K562 (cell line): ENCODE measurements around the gene A1BG. TPM values are rescaled to one million over a fixed set of nuclear protein-coding genes. Genes with fewer than 3 reads are reported as not detected.
"Not testable (repeated sequence)": the region's sequence is repeated elsewhere in the genome, so short reads cannot be mapped to it uniquely, and the experiment has no call there.

Experiments used
- ATAC-seq: fragments of 200-7000 bp; cut with Tn5 transposase; 3 replicates; pipeline ENCODE4 v1.9.1; 2020; ENCODE audit warnings: moderate library complexity
- BruUV-seq: library from RNA; stranded (reverse); fragments of 400-500 nt; replicated peaks from 2 replicates; lab custom pipeline; 2021; lab: Mats Ljungman, UMichigan
- CTCF ChIA-PET: fragments of 300-600 bp; formaldehyde crosslinking; extraction: SDS; loops from one replicate; lab custom pipeline; 2021; ENCODE audit warnings: low intra/inter-chr PET ratio; lab: Yijun Ruan, JAX
- POLR2A ChIA-PET: fragments of 300-600, 350-650 bp; sonication (Branson Sonifier 250); formaldehyde crosslinking; extraction: SDS; loops from one replicate; lab custom pipeline; 2021; ENCODE audit warnings: antibody characterized with exemption, inconsistent platforms; lab: Yijun Ruan, JAX
- DNase-seq, 4 experiments: peaks; one replicate each; pipeline versions ENCODE4 v3.0.0 to v3.0.0-alpha.2; 2011 to 2018; ENCODE audit warnings: low spot score in 3 of 4, mixed read lengths in 3 of 4; ENCODE audit errors: extremely low read depth in 1 of 4
- FAIRE-seq: peaks from 2 replicates; lab custom pipeline; 2011; peaks lifted over from hg19 to GRCh38; lab: Jason Lieb, UNC
- H2AFZ ChIP-seq: 2 replicates; pipeline ENCODE4 v1.6.0; 2011; ENCODE audit warnings: low read depth, low read length, control low read depth, inconsistent platforms
- H3K27ac ChIP-seq: fragments of 200-600 bp; 3 replicates; pipeline ENCODE4 v1.8.0; 2011; ENCODE audit warnings: low read depth, mild to moderate bottlenecking, control low read depth, inconsistent platforms, low read length, moderate library complexity, mixed read lengths; ENCODE audit errors: extremely low read depth
- H3K27me3 ChIP-seq, 2 experiments: fragments of 300-600 bp in 1 of 2; 2 replicates in 1 of 2; 3 replicates in 1 of 2; pipeline versions ENCODE4 v1.6.0 to v1.8.0; 2011; ENCODE audit warnings: inconsistent platforms in 2 of 2, low read length in 2 of 2, mild to moderate bottlenecking in 1 of 2, mixed read lengths in 1 of 2, moderate library complexity in 1 of 2; ENCODE audit not compliant: control insufficient read depth in 2 of 2, insufficient read depth in 2 of 2
- H3K36me3 ChIP-seq: fragments of 300-600 bp; 3 replicates; pipeline ENCODE4 v1.8.0; 2011; ENCODE audit warnings: mild to moderate bottlenecking, low read length, inconsistent platforms; ENCODE audit not compliant: control insufficient read depth, insufficient read depth
- H3K4me1 ChIP-seq, 2 experiments: fragments of 200-600 bp in 1 of 2; replicated peaks in 1 of 2; 2 replicates in 1 of 2; 3 replicates in 1 of 2; pipeline versions ENCODE4 v1.5.1 to v1.8.0; 2011; ENCODE audit warnings: inconsistent platforms in 2 of 2, low read length in 2 of 2, mild to moderate bottlenecking in 1 of 2, mixed read lengths in 1 of 2, moderate library complexity in 1 of 2; ENCODE audit not compliant: control insufficient read depth in 2 of 2, insufficient read depth in 2 of 2
- H3K4me2 ChIP-seq: 2 replicates; pipeline ENCODE4 v1.6.1; 2011; ENCODE audit warnings: low read length, control low read depth, inconsistent platforms, mixed read lengths; ENCODE audit not compliant: insufficient read depth
- H3K4me3 ChIP-seq: fragments of 200-600 bp; sonication (generic), shearing (Covaris generic); 2 replicates; pipeline ENCODE4 v1.5.1; 2016; ENCODE audit warnings: control low read depth, inconsistent platforms
- H3K79me2 ChIP-seq: fragments of 200-600 bp; 3 replicates; pipeline ENCODE4 v1.8.0; 2011; ENCODE audit warnings: low read length, inconsistent platforms; ENCODE audit not compliant: control insufficient read depth, insufficient read depth
- H3K9ac ChIP-seq, 2 experiments: 2 replicates each; pipeline versions ENCODE4 v1.6.0 to v1.6.1; 2011; ENCODE audit warnings: low read depth in 2 of 2, low read length in 2 of 2, control low read depth in 1 of 2, inconsistent platforms in 1 of 2, mild to moderate bottlenecking in 1 of 2, mixed read lengths in 1 of 2; ENCODE audit not compliant: insufficient read depth in 1 of 2
- H3K9me1 ChIP-seq: one replicate; pipeline ENCODE4 v1.6.0; 2011; ENCODE audit warnings: inconsistent platforms, mild to moderate bottlenecking, low read length, moderate library complexity; ENCODE audit not compliant: control insufficient read depth, insufficient read depth
- H3K9me3 ChIP-seq: replicated peaks from 2 replicates; pipeline ENCODE4 v1.5.1; 2011; ENCODE audit warnings: low read depth, low read length, inconsistent platforms; ENCODE audit not compliant: control insufficient read depth, insufficient read depth
- H4K20me1 ChIP-seq: replicated peaks from 2 replicates; pipeline ENCODE4 v1.6.1; 2011; ENCODE audit warnings: low read length, inconsistent platforms, mixed read lengths; ENCODE audit not compliant: control insufficient read depth, insufficient read depth
- ARID1B ChIP-seq: fragments of 450-650 bp; IDR thresholded peaks from 2 replicates; pipeline ENCODE4 v1.6.1; 2016; ENCODE audit warnings: antibody characterized with exemption, mild to moderate bottlenecking, inconsistent platforms
- ATF3 ChIP-seq, 2 experiments: fragments of 450-650 bp in 1 of 2; sonication (generic) in 1 of 2; formaldehyde crosslinking in 1 of 2; IDR thresholded peaks in 1 of 2; conservative IDR thresholded peaks in 1 of 2; 2 replicates each; pipeline versions ENCODE4 v1.6.1 to v1.8.1; 2016 to 2023; ENCODE audit warnings: mild to moderate bottlenecking in 2 of 2, moderate library complexity in 2 of 2, inconsistent platforms in 1 of 2, missing genetic modification reagents in 1 of 2
- DPF2 ChIP-seq: fragments of 450-650 bp; IDR thresholded peaks from 2 replicates; pipeline ENCODE4 v1.6.1; 2016
- EGR1 ChIP-seq: fragments of 450-650 bp; conservative IDR thresholded peaks from 2 replicates; pipeline ENCODE4 v1.6.1; 2017; ENCODE audit warnings: mild to moderate bottlenecking
- FOSL1 ChIP-seq: fragments of 200-800 bp; sonication (Bioruptor generic); conservative IDR thresholded peaks from 2 replicates; pipeline ENCODE4 v1.6.1; 2016; ENCODE audit warnings: missing genetic modification characterization, missing compliant biosample characterization
- JUND ChIP-seq, 2 experiments: IDR thresholded peaks; 2 replicates in 1 of 2; 3 replicates in 1 of 2; pipeline ENCODE4 v1.6.1; 2011; ENCODE audit warnings: borderline replicate concordance in 2 of 2, low read depth in 2 of 2, low read length in 2 of 2, improper control_type of control experiment in 1 of 2, missing biosample characterization in 1 of 2, missing genetic modification characterization in 1 of 2, missing genetic modification reagents in 1 of 2
- SMARCA4 ChIP-seq: fragments of 450-650 bp; IDR thresholded peaks from 2 replicates; pipeline ENCODE4 v1.6.1; 2016
- TOE1 ChIP-seq, 2 experiments: fragments of 450-650 bp in 1 of 2; sonication (generic) in 1 of 2; formaldehyde crosslinking in 1 of 2; IDR thresholded peaks; 2 replicates each; pipeline versions ENCODE4 v1.7.1 to v1.8.0; 2016 to 2022; ENCODE audit warnings: borderline replicate concordance in 2 of 2, mild to moderate bottlenecking in 2 of 2, antibody characterized with exemption in 1 of 2, inconsistent platforms in 1 of 2, low read depth in 1 of 2, missing genetic modification reagents in 1 of 2, moderate library complexity in 1 of 2
- YY1 ChIP-seq, 3 experiments: IDR thresholded peaks; 2 replicates each; pipeline ENCODE4 v1.6.1; 2011; ENCODE audit warnings: low read length in 2 of 3, mild to moderate bottlenecking in 2 of 3, moderate library complexity in 2 of 3, borderline replicate concordance in 1 of 3, control low read depth in 1 of 3, low read depth in 1 of 3; ENCODE audit not compliant: insufficient read depth in 3 of 3, insufficient replicate concordance in 2 of 3, control insufficient read depth in 1 of 3, insufficient read length in 1 of 3; ENCODE audit errors: extremely low read depth in 1 of 3
- WGBS: fragments of 100-300 bp; shearing (Covaris generic); methylation state at CpG from one replicate; pipeline ENCODE4 v1.1.6; 2016; ENCODE audit warnings: low coverage, mixed read lengths; ENCODE audit not compliant: insufficient coverage; ENCODE audit errors: missing lambda C conversion rate; 5-methylcytosine and 5-hydroxymethylcytosine counted together
- in situ Hi-C: fragments of 300-500 bp; cut with MboI; formaldehyde crosslinking; loops from 4 replicates; pipeline ENCODE4 v1.15.0; 2018; ENCODE audit warnings: inconsistent platforms, mixed read lengths
- intact Hi-C: fragments of 100-400 bp; cut with micrococcal nuclease; formaldehyde crosslinking; loops from 2 replicates; pipeline ENCODE4 v1.14.2; 2022
- polyA plus RNA-seq, 8 experiments: library from polyadenylated mRNA; depleted of rRNA in 4 of 8; stranded (reverse) in 5 of 8; unstranded in 3 of 8; fragments of >200 nt; fragmentation: Nextera tagmentation in 2 of 8; fragmentation: Illumina TruSeq in 1 of 8; extraction: Ambion mirVana in 2 of 8; extraction: Trizol in 1 of 8; gene quantifications; 2 replicates each; pipeline versions ENCODE4 v1.2.1 to v1.2.3, GENCODE V29; 2011 to 2014; ENCODE audit warnings: inconsistent platforms in 1 of 8, missing spikeins in 1 of 8
- total RNA-seq, 7 experiments: library from RNA; depleted of rRNA in 6 of 7; stranded (reverse); fragments of >200 nt in 6 of 7; fragmentation: Illumina TruSeq in 2 of 7; extraction: Trizol in 2 of 7; gene quantifications; 2 replicates each; pipeline versions ENCODE4 v1.2.1 to v1.2.3, GENCODE V29; 2011 to 2021; ENCODE audit warnings: low replicate concordance in 1 of 7

A1BG gene
- total and polyA plus RNA-seq, 9 of the 15 experiments (the other 6 are each of a cell fraction or from before 2014, with no cell fraction given) = 0.10 to 19.8 (median 2.6) TPM

- TF ChIP-seq DPF2 (peak; percentile 65), FOSL1 (tag) (peak; percentile 57), YY1 (IDR thresholded peaks at IDR 0.05; ENCODE audit: borderline replicate concordance in 1 of 3, control insufficient read depth in 1 of 3, extremely low read depth in 1 of 3, insufficient read depth in 3 of 3, insufficient read length in 1 of 3, insufficient replicate concordance in 2 of 3, low read depth in 1 of 3, low read length in 2 of 3) (peak in 1 of 3 experiments; percentile 15), ARID1B (peak; percentile 44), JUND (IDR thresholded peaks at IDR 0.05; ENCODE audit: borderline replicate concordance, low read depth, low read length) (peak; percentile 29; the same call in 1 of the 2 replicates), SMARCA4 (peak; percentile 54), TOE1 (IDR thresholded peaks at IDR 0.05; ENCODE audit: borderline replicate concordance) (peak; percentile 67; the same call in 1 of the 2 replicates), EGR1 (peak; percentile 87), ATF3 (IDR thresholded peaks at IDR 0.05) (peak; percentile 87), ATF3 (CRISPR knock-in tag; conservative IDR thresholded peaks at IDR 0.05) (0 out of 2 replicates have a peak, but pooled peaks have one; percentile 28)
- H3K27ac ChIP-seq; H3K27me3 ChIP-seq; in situ Hi-C loops; intact Hi-C loops; ATAC-seq; H3K4me2 ChIP-seq; H4K20me1 ChIP-seq; BruUV-seq; H2AFZ ChIP-seq; DNase-seq; H3K9me1 ChIP-seq; H3K9me3 ChIP-seq; H3K36me3 ChIP-seq; H3K4me3 ChIP-seq; H3K9ac ChIP-seq; H3K79me2 ChIP-seq; TF ChIP-seq JUND (tag; IDR thresholded peaks at IDR 0.05; ENCODE audit: borderline replicate concordance, low read depth, low read length); TOE1 (CRISPR knock-in tag; IDR thresholded peaks at IDR 0.05; ENCODE audit: borderline replicate concordance, low read depth): not testable (repeated sequence)
- WGBS = 0% methylated on average over 1 of the region's 7 CpGs
- peak; percentile 35 for FAIRE-seq
- ChIA-PET POLR2A (interaction anchor here (0.6 to 1.7 kb wide), 2 partner anchors 11 to 13 kb away, joined by 3 to 4 read pairs; no protein-coding TSS in a partner anchor), CTCF (interaction anchor here (0.7 kb wide), 1 partner anchor 13 kb away, joined by 3 read pairs; no protein-coding TSS in a partner anchor)
- H3K4me1 ChIP-seq = peaks cover 6 to 26% of the 10 kb centered on the region in 2 experiments; a peak in 3 of 5 replicates
These were observed 23.4 kb upstream of the A1BG start for GRCh38 chr19:58376724-58377123.
